ENCODE results near the gene TMPRSS9.

The TMPRSS9 gene

DNA sequence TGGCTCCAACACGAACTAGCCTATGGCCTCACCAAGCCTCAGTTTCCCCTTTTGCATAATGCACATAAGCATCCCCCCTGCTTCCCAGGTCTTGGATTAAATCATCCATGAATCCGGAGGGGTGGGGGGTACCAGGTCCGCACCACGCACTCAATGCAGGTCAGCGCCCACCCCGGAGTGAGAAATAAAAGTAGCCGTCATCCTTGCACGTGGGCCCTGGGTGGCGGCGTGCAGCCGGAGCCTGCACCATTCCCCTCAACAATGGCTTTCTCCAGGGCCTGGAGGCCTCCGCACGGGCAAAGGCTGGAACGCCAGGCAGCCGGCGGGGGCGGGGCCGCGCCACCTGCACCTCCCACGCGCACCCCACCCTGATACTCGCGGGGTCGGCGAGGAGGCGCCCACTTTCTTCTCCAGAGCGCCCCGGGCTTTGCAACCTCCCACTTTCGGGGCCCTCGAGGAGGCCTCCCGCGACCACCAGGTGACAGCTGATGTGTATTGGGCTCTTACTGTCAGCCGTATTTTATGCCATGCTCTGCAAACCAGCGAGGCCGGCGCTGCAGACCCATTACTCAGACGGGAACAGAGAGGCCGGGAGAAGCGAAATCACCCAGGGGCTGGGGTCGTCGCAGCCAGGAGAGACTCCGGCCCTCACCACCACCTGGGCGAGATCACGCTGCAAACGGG lies 115.1 kb downstream of the TMPRSS9 start:
- TF ChIP-seq, protein P1, sequence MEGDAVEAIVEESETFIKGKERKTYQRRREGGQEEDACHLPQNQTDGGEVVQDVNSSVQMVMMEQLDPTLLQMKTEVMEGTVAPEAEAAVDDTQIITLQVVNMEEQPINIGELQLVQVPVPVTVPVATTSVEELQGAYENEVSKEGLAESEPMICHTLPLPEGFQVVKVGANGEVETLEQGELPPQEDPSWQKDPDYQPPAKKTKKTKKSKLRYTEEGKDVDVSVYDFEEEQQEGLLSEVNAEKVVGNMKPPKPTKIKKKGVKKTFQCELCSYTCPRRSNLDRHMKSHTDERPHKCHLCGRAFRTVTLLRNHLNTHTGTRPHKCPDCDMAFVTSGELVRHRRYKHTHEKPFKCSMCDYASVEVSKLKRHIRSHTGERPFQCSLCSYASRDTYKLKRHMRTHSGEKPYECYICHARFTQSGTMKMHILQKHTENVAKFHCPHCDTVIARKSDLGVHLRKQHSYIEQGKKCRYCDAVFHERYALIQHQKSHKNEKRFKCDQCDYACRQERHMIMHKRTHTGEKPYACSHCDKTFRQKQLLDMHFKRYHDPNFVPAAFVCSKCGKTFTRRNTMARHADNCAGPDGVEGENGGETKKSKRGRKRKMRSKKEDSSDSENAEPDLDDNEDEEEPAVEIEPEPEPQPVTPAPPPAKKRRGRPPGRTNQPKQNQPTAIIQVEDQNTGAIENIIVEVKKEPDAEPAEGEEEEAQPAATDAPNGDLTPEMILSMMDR (IDR thresholded peaks at IDR 0.05) = no peak
- no peak for TF ChIP-seq ZFX (IDR thresholded peaks at IDR 0.05; ENCODE audit: borderline replicate concordance)
- peak overlapping the region; percentile 81 for H3K27ac ChIP-seq

All from 22Rv1 (cell line).